GM23338 (cell line): ENCODE results near the gene LRRC8E. TPM values are rescaled to one million over a fixed set of nuclear protein-coding genes. Genes with fewer than 3 reads are reported as not detected.
A peak's percentile ranks its signal among the peaks of the same experiment; 100 is the strongest.

Experiments
- ATAC-seq: fragments of 200-7000 bp; cut with Tn5 transposase; 3 replicates; pipeline ENCODE4 v1.9.1; 2020
- DNase-seq: peaks from one replicate; pipeline ENCODE4 v3.0.0-alpha.2; 2015; ENCODE audit warnings: low spot score
- H2AFZ ChIP-seq: fragments of 200-600 bp; sonication (generic); 2 replicates; pipeline ENCODE4 v1.8.0; 2016; ENCODE audit warnings: antibody characterized with exemption, mild to moderate bottlenecking, moderate library complexity
- H3F3A ChIP-seq: fragments of 200-600 bp; sonication (generic); replicated peaks from 2 replicates; pipeline ENCODE4 v1.8.0; 2017; ENCODE audit warnings: antibody characterized with exemption, mixed run types, low read depth
- H3K27ac ChIP-seq: fragments of 200-600 bp; sonication (generic); 2 replicates; pipeline ENCODE4 v1.6.1; 2016; ENCODE audit warnings: low read depth
- H3K27me3 ChIP-seq: fragments of 200-600 bp; sonication (generic); 2 replicates; pipeline ENCODE4 v1.8.0; 2016; ENCODE audit warnings: mild to moderate bottlenecking, mixed run types, moderate library complexity; ENCODE audit not compliant: insufficient read depth
- H3K36me3 ChIP-seq: fragments of 200-600 bp; sonication (generic); 2 replicates; pipeline ENCODE4 v1.8.0; 2016; ENCODE audit warnings: mild to moderate bottlenecking; ENCODE audit not compliant: insufficient read depth
- H3K4me1 ChIP-seq: fragments of 200-600 bp; sonication (generic); 2 replicates; pipeline ENCODE4 v1.8.0; 2016; ENCODE audit warnings: mild to moderate bottlenecking, moderate library complexity; ENCODE audit not compliant: insufficient read depth
- H3K4me2 ChIP-seq: fragments of 200-600 bp; sonication (generic); 2 replicates; pipeline ENCODE4 v1.7.1; 2017; ENCODE audit warnings: mixed run types
- H3K4me3 ChIP-seq: fragments of 200-600 bp; sonication (generic); 2 replicates; pipeline ENCODE4 v1.6.1; 2016; ENCODE audit warnings: mixed run types
- H3K79me2 ChIP-seq: fragments of 200-600 bp; sonication (generic); replicated peaks from 2 replicates; pipeline ENCODE4 v1.8.0; 2017; ENCODE audit warnings: mild to moderate bottlenecking; ENCODE audit not compliant: insufficient read depth
- H3K9me2 ChIP-seq: fragments of 200-600 bp; sonication (generic); 2 replicates; pipeline ENCODE4 v1.8.0; 2017; ENCODE audit not compliant: insufficient read depth
- H4K20me1 ChIP-seq: fragments of 200-600 bp; sonication (generic); replicated peaks from 2 replicates; pipeline ENCODE4 v1.8.0; 2017; ENCODE audit warnings: mild to moderate bottlenecking; ENCODE audit not compliant: insufficient read depth
- H3K27ac Mint-ChIP-seq: 2 replicates; pipeline ENCODE4 v1.8.0; 2020; ENCODE audit warnings: inconsistent platforms, mild to moderate bottlenecking, moderate library complexity, mixed read lengths
- H3K27me3 Mint-ChIP-seq: 3 replicates; pipeline ENCODE4 v1.8.0; 2022; ENCODE audit warnings: low read depth, mild to moderate bottlenecking, moderate library complexity, mixed read lengths, inconsistent platforms; ENCODE audit not compliant: insufficient read depth, poor library complexity
- H3K36me3 Mint-ChIP-seq: 3 replicates; pipeline ENCODE4 v1.8.0; 2021; ENCODE audit warnings: low read depth, mild to moderate bottlenecking, inconsistent platforms, moderate library complexity, mixed read lengths
- H3K4me1 Mint-ChIP-seq: 3 replicates; pipeline ENCODE4 v1.8.0; 2020; ENCODE audit warnings: mild to moderate bottlenecking, inconsistent platforms, mixed read lengths
- H3K4me3 Mint-ChIP-seq: 3 replicates; pipeline ENCODE4 v1.8.0; 2021; ENCODE audit warnings: moderate library complexity, mild to moderate bottlenecking, inconsistent platforms, mixed read lengths
- H3K9me3 Mint-ChIP-seq: 3 replicates; pipeline ENCODE4 v1.8.0; 2020; ENCODE audit warnings: moderate library complexity, mild to moderate bottlenecking, inconsistent platforms, mixed read lengths
- CREB1 ChIP-seq: fragments of 250-450 bp; sonication (Bioruptor Pico); IDR thresholded peaks from 2 replicates; pipeline ENCODE4 v1.5.0; 2020; ENCODE audit warnings: low read depth, mild to moderate bottlenecking, moderate library complexity
- EZH2 ChIP-seq: fragments of 200-600 bp; sonication (generic); IDR thresholded peaks from one replicate; pipeline ENCODE4 v1.8.0; 2017; ENCODE audit warnings: antibody characterized with exemption, mild to moderate bottlenecking, low read depth; ENCODE audit not compliant: unreplicated experiment
- JUNB ChIP-seq: IDR thresholded peaks from one replicate; pipeline ENCODE4 v1.6.1; 2016; ENCODE audit warnings: antibody characterized with exemption; ENCODE audit not compliant: unreplicated experiment
- NANOG ChIP-seq: IDR thresholded peaks from 2 replicates; pipeline ENCODE4 v1.6.1; 2016; ENCODE audit warnings: antibody characterized with exemption, borderline replicate concordance
- POLR2AphosphoS5 ChIP-seq: IDR thresholded peaks from 2 replicates; pipeline ENCODE4 v1.6.1; 2016; ENCODE audit warnings: antibody characterized with exemption, low read depth
- STAT1 ChIP-seq: IDR thresholded peaks from one replicate; pipeline ENCODE4 v1.6.1; 2016; ENCODE audit warnings: antibody characterized with exemption; ENCODE audit not compliant: unreplicated experiment
- ZNF331 ChIP-seq: fragments of 250-450 bp; sonication (Bioruptor Pico); IDR thresholded peaks from 2 replicates; pipeline ENCODE4 v1.5.0; 2020; ENCODE audit warnings: low read depth, mild to moderate bottlenecking, moderate library complexity
- polyA plus RNA-seq: library from polyadenylated mRNA; unstranded; fragments of >200 nt; fragmentation: Nextera tagmentation; extraction: Ambion mirVana; gene quantifications from 2 replicates; pipeline ENCODE4 v1.2.1, GENCODE V29; 2016
- total RNA-seq: library from RNA; depleted of rRNA; stranded (reverse); fragments of >200 nt; shearing (Covaris generic); gene quantifications from 2 replicates; pipeline ENCODE4 v1.2.3, GENCODE V29; 2014
- TF ChIP-seq, protein P1 (sequence below): IDR thresholded peaks from 2 replicates; pipeline ENCODE4 v1.6.1; 2016; ENCODE audit warnings: antibody characterized with exemption
- TF ChIP-seq, protein P2 (sequence below): IDR thresholded peaks from one replicate; pipeline ENCODE4 v1.6.1; 2018; ENCODE audit warnings: antibody characterized with exemption; ENCODE audit not compliant: unreplicated experiment
- TF ChIP-seq, protein P3 (sequence below), 2 experiments: fragments of 200-600 bp in 1 of 2; sonication (generic) in 1 of 2; conservative IDR thresholded peaks; 2 replicates each; pipeline versions ENCODE4 v1.5.1 to v1.6.1; 2016 to 2017; ENCODE audit warnings: antibody characterized with exemption in 2 of 2, low read depth in 2 of 2, mild to moderate bottlenecking in 2 of 2, moderate library complexity in 1 of 2

LRRC8E gene
- total and polyA plus RNA-seq, 2 experiments from 2014 or later = 0.29 to 4.8 TPM

GRCh38 chr19:7905268-7905667, 17.0 kb downstream of the LRRC8E start (continued):
- TF ChIP-seq, protein P1, sequence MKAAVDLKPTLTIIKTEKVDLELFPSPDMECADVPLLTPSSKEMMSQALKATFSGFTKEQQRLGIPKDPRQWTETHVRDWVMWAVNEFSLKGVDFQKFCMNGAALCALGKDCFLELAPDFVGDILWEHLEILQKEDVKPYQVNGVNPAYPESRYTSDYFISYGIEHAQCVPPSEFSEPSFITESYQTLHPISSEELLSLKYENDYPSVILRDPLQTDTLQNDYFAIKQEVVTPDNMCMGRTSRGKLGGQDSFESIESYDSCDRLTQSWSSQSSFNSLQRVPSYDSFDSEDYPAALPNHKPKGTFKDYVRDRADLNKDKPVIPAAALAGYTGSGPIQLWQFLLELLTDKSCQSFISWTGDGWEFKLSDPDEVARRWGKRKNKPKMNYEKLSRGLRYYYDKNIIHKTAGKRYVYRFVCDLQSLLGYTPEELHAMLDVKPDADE = no peak
- TF ChIP-seq NANOG (no peak), POLR2AphosphoS5 (no peak), EZH2 (no peak)
- TF ChIP-seq, protein P2, sequence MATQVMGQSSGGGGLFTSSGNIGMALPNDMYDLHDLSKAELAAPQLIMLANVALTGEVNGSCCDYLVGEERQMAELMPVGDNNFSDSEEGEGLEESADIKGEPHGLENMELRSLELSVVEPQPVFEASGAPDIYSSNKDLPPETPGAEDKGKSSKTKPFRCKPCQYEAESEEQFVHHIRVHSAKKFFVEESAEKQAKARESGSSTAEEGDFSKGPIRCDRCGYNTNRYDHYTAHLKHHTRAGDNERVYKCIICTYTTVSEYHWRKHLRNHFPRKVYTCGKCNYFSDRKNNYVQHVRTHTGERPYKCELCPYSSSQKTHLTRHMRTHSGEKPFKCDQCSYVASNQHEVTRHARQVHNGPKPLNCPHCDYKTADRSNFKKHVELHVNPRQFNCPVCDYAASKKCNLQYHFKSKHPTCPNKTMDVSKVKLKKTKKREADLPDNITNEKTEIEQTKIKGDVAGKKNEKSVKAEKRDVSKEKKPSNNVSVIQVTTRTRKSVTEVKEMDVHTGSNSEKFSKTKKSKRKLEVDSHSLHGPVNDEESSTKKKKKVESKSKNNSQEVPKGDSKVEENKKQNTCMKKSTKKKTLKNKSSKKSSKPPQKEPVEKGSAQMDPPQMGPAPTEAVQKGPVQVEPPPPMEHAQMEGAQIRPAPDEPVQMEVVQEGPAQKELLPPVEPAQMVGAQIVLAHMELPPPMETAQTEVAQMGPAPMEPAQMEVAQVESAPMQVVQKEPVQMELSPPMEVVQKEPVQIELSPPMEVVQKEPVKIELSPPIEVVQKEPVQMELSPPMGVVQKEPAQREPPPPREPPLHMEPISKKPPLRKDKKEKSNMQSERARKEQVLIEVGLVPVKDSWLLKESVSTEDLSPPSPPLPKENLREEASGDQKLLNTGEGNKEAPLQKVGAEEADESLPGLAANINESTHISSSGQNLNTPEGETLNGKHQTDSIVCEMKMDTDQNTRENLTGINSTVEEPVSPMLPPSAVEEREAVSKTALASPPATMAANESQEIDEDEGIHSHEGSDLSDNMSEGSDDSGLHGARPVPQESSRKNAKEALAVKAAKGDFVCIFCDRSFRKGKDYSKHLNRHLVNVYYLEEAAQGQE = no peak
- TF ChIP-seq, protein P3, sequence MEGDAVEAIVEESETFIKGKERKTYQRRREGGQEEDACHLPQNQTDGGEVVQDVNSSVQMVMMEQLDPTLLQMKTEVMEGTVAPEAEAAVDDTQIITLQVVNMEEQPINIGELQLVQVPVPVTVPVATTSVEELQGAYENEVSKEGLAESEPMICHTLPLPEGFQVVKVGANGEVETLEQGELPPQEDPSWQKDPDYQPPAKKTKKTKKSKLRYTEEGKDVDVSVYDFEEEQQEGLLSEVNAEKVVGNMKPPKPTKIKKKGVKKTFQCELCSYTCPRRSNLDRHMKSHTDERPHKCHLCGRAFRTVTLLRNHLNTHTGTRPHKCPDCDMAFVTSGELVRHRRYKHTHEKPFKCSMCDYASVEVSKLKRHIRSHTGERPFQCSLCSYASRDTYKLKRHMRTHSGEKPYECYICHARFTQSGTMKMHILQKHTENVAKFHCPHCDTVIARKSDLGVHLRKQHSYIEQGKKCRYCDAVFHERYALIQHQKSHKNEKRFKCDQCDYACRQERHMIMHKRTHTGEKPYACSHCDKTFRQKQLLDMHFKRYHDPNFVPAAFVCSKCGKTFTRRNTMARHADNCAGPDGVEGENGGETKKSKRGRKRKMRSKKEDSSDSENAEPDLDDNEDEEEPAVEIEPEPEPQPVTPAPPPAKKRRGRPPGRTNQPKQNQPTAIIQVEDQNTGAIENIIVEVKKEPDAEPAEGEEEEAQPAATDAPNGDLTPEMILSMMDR (conservative IDR thresholded peaks at IDR 0.05; ENCODE audit: low read depth in 2 of 2) = no peak

- Histone ChIP-seq H3K27me3 (no peaks in the 10 kb centered on the region), H3K9me2 (no peaks in the 10 kb centered on the region), H3F3A (peaks cover 8% of the 10 kb centered on the region; the same call in 1 of the 2 replicates), H4K20me1 (no peaks in the 10 kb centered on the region; the same call in 1 of the 2 replicates), H3K4me1 (peaks cover 11% of the 10 kb centered on the region), H2AFZ (no peak overlapping the region), H3K27ac (no peak overlapping the region), H3K4me3 (no peak overlapping the region), H3K79me2 (peaks cover 32% of the 10 kb centered on the region), H3K4me2 (no peak overlapping the region), H3K36me3 (no peaks in the 10 kb centered on the region; the same call in 1 of the 2 replicates)
- ATAC-seq (no peak), DNase-seq (no peak)
- H3K27ac Mint-ChIP-seq = no peak overlapping the region
- peaks cover 16% of the 10 kb centered on the region for H3K4me1 Mint-ChIP-seq
- H3K9me3 Mint-ChIP-seq = peaks cover 6% of the 10 kb centered on the region; the same call in 1 of the 3 replicates
- H3K4me3 Mint-ChIP-seq = peak overlapping the region; percentile 64
- H3K27me3 Mint-ChIP-seq = peaks cover 27% of the 10 kb centered on the region
- H3K36me3 Mint-ChIP-seq = peaks cover 13% of the 10 kb centered on the region
- no peak for TF ChIP-seq STAT1
- no peak for TF ChIP-seq ZNF331
- no peak for TF ChIP-seq CREB1
- no peak for TF ChIP-seq JUNB
- TF ChIP-seq, protein P1 = no peak
- TF ChIP-seq, protein P2 = no peak
Measured at GRCh38 chr19:7905859-7906258, 17.5 kb downstream of the LRRC8E start.
